Measurements from ENCODE around the gene RETN. TPM values are rescaled to one million over a fixed set of nuclear protein-coding genes. Genes with fewer than 3 reads are reported as not detected.
A peak's percentile ranks its signal among the peaks of the same experiment; 100 is the strongest.

RETN gene
- total RNA-seq, 1 donor from 2014 or later = not detected

- Histone ChIP-seq H2AFZ (ENCODE audit: low read depth, low read length) (no peak overlapping the region), H4K20me1 (ENCODE audit: insufficient read depth, low read length) (peaks cover 17% of the 10 kb centered on the region), H3K9ac (ENCODE audit: low read length) (no peak overlapping the region), H3K4me1 (ENCODE audit: insufficient read depth, low read length) (peaks cover 13% of the 10 kb centered on the region), H3K9me3 (ENCODE audit: insufficient read depth, low read depth, low read length) (no peaks in the 10 kb centered on the region), H3K27ac (ENCODE audit: low read depth, low read length) (no peak overlapping the region), H3K79me2 (ENCODE audit: insufficient read depth, low read length) (peaks cover 56% of the 10 kb centered on the region), H3K4me2 (ENCODE audit: low read length) (no peak overlapping the region), H3K4me3 (ENCODE audit: insufficient read depth, low read depth, low read length) (no peak overlapping the region), H3K27me3 (ENCODE audit: insufficient read depth, low read length) (no peaks in the 10 kb centered on the region), H3K36me3 (ENCODE audit: insufficient read depth, low read length) (peaks cover 4% of the 10 kb centered on the region)
- Mint-ChIP-seq H3K4me1 (ENCODE audit: low read depth, unreplicated experiment) (peaks cover 12% of the 10 kb centered on the region), H3K36me3 (ENCODE audit: low read depth, unreplicated experiment) (peaks cover 13% of the 10 kb centered on the region), H3K27me3 (ENCODE audit: low read depth, unreplicated experiment) (no peaks in the 10 kb centered on the region), H3K27ac (ENCODE audit: unreplicated experiment) (no peak overlapping the region), H3K4me3 (ENCODE audit: unreplicated experiment) (no peak overlapping the region), H3K9me3 (ENCODE audit: unreplicated experiment) (peaks cover 1% of the 10 kb centered on the region)
- FAIRE-seq (no peak), DNase-seq (ENCODE audit: low read depth) (no peak)
- TF ChIP-seq CTCF (IDR thresholded peaks at IDR 0.05; ENCODE audit: insufficient read depth, low read depth, low read length) = no peak
- no peak for TF ChIP-seq EZH2 (IDR thresholded peaks at IDR 0.05; ENCODE audit: insufficient read depth, low read length)
Observed at GRCh38 chr19:7625763-7626372, 43.0 kb upstream of the RETN start.

DNA sequence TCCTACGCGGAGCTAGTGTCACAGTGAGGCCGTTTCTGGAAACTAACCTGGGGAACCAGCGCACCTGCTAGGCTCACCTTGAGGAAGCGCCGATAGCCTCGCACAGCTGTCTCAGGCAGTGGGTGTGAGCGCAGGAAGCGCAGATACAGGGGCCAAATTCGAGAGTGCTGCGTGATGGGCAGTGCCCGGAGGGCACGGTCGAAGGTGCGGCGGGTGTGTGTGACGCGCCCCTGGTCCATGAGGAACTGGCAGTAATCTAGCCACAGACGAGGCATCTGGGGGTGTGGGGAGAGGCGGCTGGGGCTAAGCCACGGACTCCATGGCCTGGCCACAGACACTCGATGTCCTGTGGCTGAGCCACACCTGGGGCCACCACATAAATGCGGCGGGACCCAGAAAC, 41.7 kb upstream of the RETN start:
- Histone ChIP-seq H3K9ac (ENCODE audit: low read length) (no peak overlapping the region), H3K27ac (ENCODE audit: low read depth, low read length) (no peak overlapping the region), H3K36me3 (ENCODE audit: insufficient read depth, low read length) (peaks cover 4% of the 10 kb centered on the region), H3K4me1 (ENCODE audit: insufficient read depth, low read length) (peaks cover 13% of the 10 kb centered on the region), H3K9me3 (ENCODE audit: insufficient read depth, low read depth, low read length) (no peaks in the 10 kb centered on the region), H3K27me3 (ENCODE audit: insufficient read depth, low read length) (no peaks in the 10 kb centered on the region), H3K79me2 (ENCODE audit: insufficient read depth, low read length) (peaks cover 65% of the 10 kb centered on the region), H3K4me3 (ENCODE audit: insufficient read depth, low read depth, low read length) (no peak overlapping the region), H2AFZ (ENCODE audit: low read depth, low read length) (no peak overlapping the region), H4K20me1 (ENCODE audit: insufficient read depth, low read length) (peaks cover 17% of the 10 kb centered on the region), H3K4me2 (ENCODE audit: low read length) (no peak overlapping the region)
- Mint-ChIP-seq H3K27ac (ENCODE audit: unreplicated experiment) (no peak overlapping the region), H3K4me1 (ENCODE audit: low read depth, unreplicated experiment) (peaks cover 14% of the 10 kb centered on the region), H3K4me3 (ENCODE audit: unreplicated experiment) (peak overlapping the region; percentile 34), H3K9me3 (ENCODE audit: unreplicated experiment) (peaks cover 1% of the 10 kb centered on the region), H3K27me3 (ENCODE audit: low read depth, unreplicated experiment) (no peaks in the 10 kb centered on the region), H3K36me3 (ENCODE audit: low read depth, unreplicated experiment) (peaks cover 10% of the 10 kb centered on the region)
- DNase-seq (ENCODE audit: low read depth) (no peak), FAIRE-seq (no peak)
- TF ChIP-seq CTCF (IDR thresholded peaks at IDR 0.05; ENCODE audit: insufficient read depth, low read depth, low read length) = no peak
- TF ChIP-seq EZH2 (IDR thresholded peaks at IDR 0.05; ENCODE audit: insufficient read depth, low read length) = no peak

- H3K4me3 Mint-ChIP-seq (ENCODE audit: unreplicated experiment) = peak overlapping the region; percentile 100
- peak overlapping the region; percentile 100 for H3K27ac Mint-ChIP-seq (ENCODE audit: unreplicated experiment)
- DNase-seq (ENCODE audit: low read depth) (no peak), FAIRE-seq (no peak)
- H3K27me3 Mint-ChIP-seq (ENCODE audit: low read depth, unreplicated experiment) = no peaks in the 10 kb centered on the region
- H3K27me3 ChIP-seq (ENCODE audit: insufficient read depth, low read length) = no peaks in the 10 kb centered on the region
- peak overlapping the region; percentile 98 for H3K9ac ChIP-seq (ENCODE audit: low read length)
- H4K20me1 ChIP-seq (ENCODE audit: insufficient read depth, low read length) = peaks cover 17% of the 10 kb centered on the region
- H3K4me1 ChIP-seq (ENCODE audit: insufficient read depth, low read length) = peaks cover 13% of the 10 kb centered on the region
- no peaks in the 10 kb centered on the region for H3K36me3 ChIP-seq (ENCODE audit: insufficient read depth, low read length)
- TF ChIP-seq EZH2 (IDR thresholded peaks at IDR 0.05; ENCODE audit: insufficient read depth, low read length) (no peak), CTCF (IDR thresholded peaks at IDR 0.05; ENCODE audit: insufficient read depth, low read depth, low read length) (no peak)
- H3K9me3 ChIP-seq (ENCODE audit: insufficient read depth, low read depth, low read length) = no peaks in the 10 kb centered on the region
- H3K79me2 ChIP-seq (ENCODE audit: insufficient read depth, low read length) = peaks cover 67% of the 10 kb centered on the region
- peak overlapping the region; percentile 95 for H3K4me2 ChIP-seq (ENCODE audit: low read length)
- peaks cover 5% of the 10 kb centered on the region for H3K36me3 Mint-ChIP-seq (ENCODE audit: low read depth, unreplicated experiment)
- H3K27ac ChIP-seq (ENCODE audit: low read depth, low read length) = peak overlapping the region; percentile 82
- peaks cover 1% of the 10 kb centered on the region for H3K9me3 Mint-ChIP-seq (ENCODE audit: unreplicated experiment)
- peak overlapping the region; percentile 77 for H2AFZ ChIP-seq (ENCODE audit: low read depth, low read length)
- peak overlapping the region; percentile 98 for H3K4me3 ChIP-seq (ENCODE audit: insufficient read depth, low read depth, low read length)
- H3K4me1 Mint-ChIP-seq (ENCODE audit: low read depth, unreplicated experiment) = peaks cover 14% of the 10 kb centered on the region
Observed at GRCh38 chr19:7628589-7629311, 40.1 kb upstream of the RETN start.
